CD14-positive monocyte (primary cell): Measurements from ENCODE around the gene RFX6. TPM values are rescaled to one million over a fixed set of nuclear protein-coding genes. Genes with fewer than 3 reads are reported as not detected.

Experiments used
- DNase-seq, 3 donors: peaks; one replicate each; pipeline ENCODE4 v3.0.0-alpha.2; 2011 to 2022
- H2AFZ ChIP-seq: 2 replicates; pipeline ENCODE4 v1.6.0; 2012; ENCODE audit warnings: mild to moderate bottlenecking, low read depth, low read length, inconsistent platforms; ENCODE audit not compliant: insufficient read depth, poor library complexity, severe bottlenecking
- H3K27ac ChIP-seq, 2 donors: 1 replicate in 1 of 2; 2 replicates in 1 of 2; pipeline ENCODE4 v1.5.1; 2012 to 2013; ENCODE audit warnings: low read length in 2 of 2, control low read depth in 1 of 2, inconsistent platforms in 1 of 2, low read depth in 1 of 2, mild to moderate bottlenecking in 1 of 2
- H3K27me3 ChIP-seq, 2 donors: one replicate each; pipeline versions ENCODE4 v1.6.0 to v1.6.1; 2011 to 2013; ENCODE audit warnings: low read length in 2 of 2; ENCODE audit not compliant: control insufficient read depth in 2 of 2, insufficient read depth in 2 of 2
- H3K36me3 ChIP-seq, 2 donors: replicated peaks in 1 of 2; 1 replicate in 1 of 2; 2 replicates in 1 of 2; pipeline versions ENCODE4 v1.5.1 to v1.6.1; 2012 to 2013; ENCODE audit warnings: low read length in 2 of 2, control low read depth in 1 of 2, inconsistent platforms in 1 of 2, mild to moderate bottlenecking in 1 of 2; ENCODE audit not compliant: insufficient read depth in 2 of 2, control insufficient read depth in 1 of 2
- H3K4me1 ChIP-seq, 2 donors: 1 replicate in 1 of 2; 2 replicates in 1 of 2; pipeline versions ENCODE4 v1.5.1 to v1.6.1; 2012 to 2013; ENCODE audit warnings: low read length in 2 of 2, control low read depth in 1 of 2, inconsistent platforms in 1 of 2, mild to moderate bottlenecking in 1 of 2, moderate library complexity in 1 of 2; ENCODE audit not compliant: insufficient read depth in 2 of 2, control insufficient read depth in 1 of 2
- H3K4me2 ChIP-seq: replicated peaks from 2 replicates; pipeline ENCODE3; 2012; ENCODE audit warnings: low read length, moderate library complexity, mild to moderate bottlenecking; ENCODE audit not compliant: poor library complexity, severe bottlenecking; ENCODE audit errors: extremely low read depth
- H3K4me3 ChIP-seq, 3 experiments: fragments of 200-600 bp in 1 of 3; sonication (generic) in 1 of 3; replicated peaks in 1 of 3; 1 replicate in 2 of 3; 2 replicates in 1 of 3; pipeline ENCODE4 v1.5.1; 2011 to 2013; ENCODE audit warnings: low read length in 3 of 3, mild to moderate bottlenecking in 3 of 3, control low read depth in 2 of 3, low read depth in 2 of 3, inconsistent platforms in 1 of 3, moderate library complexity in 1 of 3
- H3K79me2 ChIP-seq: 2 replicates; pipeline ENCODE4 v1.6.0; 2012; ENCODE audit warnings: mild to moderate bottlenecking, control low read depth, inconsistent platforms, low read length, moderate library complexity; ENCODE audit not compliant: insufficient read depth
- H3K9ac ChIP-seq: 2 replicates; pipeline ENCODE4 v1.6.0; 2017; ENCODE audit warnings: low read length, mild to moderate bottlenecking; ENCODE audit not compliant: insufficient read depth, poor library complexity, severe bottlenecking
- H3K9me3 ChIP-seq, 2 donors: replicated peaks in 1 of 2; 1 replicate in 1 of 2; 2 replicates in 1 of 2; pipeline versions ENCODE4 v1.5.1 to v1.6.1; 2012 to 2013; ENCODE audit warnings: low read length in 2 of 2, control low read depth in 1 of 2; ENCODE audit not compliant: control insufficient read depth in 1 of 2, insufficient read depth in 1 of 2
- H4K20me1 ChIP-seq: 2 replicates; pipeline ENCODE4 v1.6.0; 2012; ENCODE audit warnings: mild to moderate bottlenecking, low read length, control low read depth, moderate library complexity; ENCODE audit not compliant: insufficient read depth
- H3K27ac Mint-ChIP-seq, 7 donors: one replicate each; pipeline ENCODE4 v1.8.0; 2020; ENCODE audit warnings: mild to moderate bottlenecking in 7 of 7, mixed read lengths in 7 of 7, moderate library complexity in 6 of 7, inconsistent platforms in 2 of 7
- H3K27me3 Mint-ChIP-seq, 3 donors: one replicate each; pipeline ENCODE4 v1.8.0; 2021 to 2022; ENCODE audit warnings: low read depth in 3 of 3, mild to moderate bottlenecking in 3 of 3, mixed read lengths in 3 of 3, moderate library complexity in 3 of 3, inconsistent platforms in 1 of 3
- H3K36me3 Mint-ChIP-seq, 2 donors: one replicate each; pipeline ENCODE4 v1.8.0; 2020; ENCODE audit warnings: mixed read lengths in 2 of 2, inconsistent platforms in 1 of 2, mild to moderate bottlenecking in 1 of 2
- H3K4me1 Mint-ChIP-seq: one replicate; pipeline ENCODE4 v1.8.0; 2020; ENCODE audit warnings: mild to moderate bottlenecking, mixed read lengths
- H3K4me3 Mint-ChIP-seq, 2 donors: one replicate each; pipeline ENCODE4 v1.8.0; 2020; ENCODE audit warnings: mild to moderate bottlenecking in 2 of 2, mixed read lengths in 2 of 2, moderate library complexity in 1 of 2
- H3K9me3 Mint-ChIP-seq, 7 donors: one replicate each; pipeline ENCODE4 v1.8.0; 2020 to 2022; ENCODE audit warnings: mixed read lengths in 7 of 7, mild to moderate bottlenecking in 6 of 7, moderate library complexity in 6 of 7, inconsistent platforms in 2 of 7
- WGBS: methylation state at CpG from one replicate; pipeline ENCODE4 v1.1.5; 2013; ENCODE audit warnings: missing lambda C conversion rate; ENCODE audit not compliant: insufficient coverage; 5-methylcytosine and 5-hydroxymethylcytosine counted together
- intact Hi-C, 2 donors: fragments of 100-400 bp; cut with micrococcal nuclease; formaldehyde crosslinking; loops; one replicate each; pipeline versions ENCODE4 v1.15.0 to v1.15.1; 2023
- polyA plus RNA-seq, 3 donors: library from polyadenylated mRNA; depleted of rRNA in 1 of 3; unstranded in 2 of 3; stranded (reverse) in 1 of 3; fragments of 300-500 nt in 2 of 3; fragments of >200 nt in 1 of 3; fragmentation: Illumina TruSeq in 2 of 3; gene quantifications; 1 replicate in 2 of 3; 2 replicates in 1 of 3; pipeline ENCODE4 v1.2.3, GENCODE V29; 2012 to 2021
- TF ChIP-seq, protein P1 (sequence below): fragments of 200-600 bp; IDR thresholded peaks from one replicate; pipeline ENCODE4 v1.8.0; 2022; ENCODE audit warnings: antibody characterized with exemption, mild to moderate bottlenecking

RFX6 gene
- polyA plus RNA-seq, 3 donors: not detected

DNA sequence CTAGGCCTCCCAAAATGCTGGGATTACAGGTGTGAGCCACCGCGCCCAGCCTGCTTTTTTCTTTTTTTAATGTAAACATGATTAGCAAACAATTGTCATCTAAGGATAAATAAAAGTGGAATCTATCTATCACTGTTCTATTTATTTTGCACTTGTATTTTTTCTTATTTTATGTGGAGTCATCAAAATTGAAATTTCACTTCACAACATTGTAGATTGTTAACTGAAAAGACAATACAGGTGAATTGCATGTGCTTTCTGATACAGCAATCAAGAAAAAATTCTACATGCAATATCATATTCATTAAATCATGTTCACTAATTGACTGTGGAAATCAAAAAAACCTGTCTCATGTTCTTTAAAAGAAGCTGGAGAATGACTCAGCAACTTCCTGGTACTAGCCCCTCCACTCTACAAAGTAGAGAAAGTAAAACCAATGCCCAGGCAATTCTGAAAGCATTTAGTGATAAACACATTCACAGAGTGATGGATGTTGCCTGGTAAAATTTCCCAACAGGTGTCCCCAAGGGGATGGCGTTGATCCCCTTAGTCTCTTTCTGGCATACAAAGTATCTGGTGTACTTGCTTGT, 10.7 kb upstream of the RFX6 start:
- H3K4me3 Mint-ChIP-seq: no peak overlapping the region

DNA sequence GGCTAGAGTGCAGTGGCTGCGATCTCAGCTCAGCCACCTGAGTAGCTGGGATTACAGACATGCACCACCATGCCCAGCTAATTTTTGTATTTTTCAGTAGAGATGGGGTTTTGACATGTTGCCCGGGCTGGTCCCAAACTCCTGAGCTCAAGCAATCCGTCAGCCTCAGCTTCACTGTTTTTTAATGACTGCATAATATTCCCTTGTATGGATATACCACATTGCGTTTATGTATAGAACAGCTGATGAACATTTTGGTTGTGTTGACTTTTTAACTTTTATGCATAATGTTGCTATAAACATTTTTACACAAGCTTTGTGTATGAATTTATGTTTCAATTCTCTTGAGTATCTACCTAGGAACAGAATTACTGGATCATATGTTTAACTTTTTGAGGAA, 4.3 kb upstream of the RFX6 start:
- H3K27ac ChIP-seq: no peak overlapping the region
- Mint-ChIP-seq H3K9me3 (peaks cover 3 to 18% (median 9%) of the 10 kb centered on the region in 7 donors), H3K4me3 (no peak overlapping the region), H3K27ac (no peak overlapping the region), H3K4me1 (peaks cover 2% of the 10 kb centered on the region), H3K36me3 (peaks cover 3 to 4% of the 10 kb centered on the region in 2 donors), H3K27me3 (peaks cover 27 to 32% (median 27%) of the 10 kb centered on the region in 3 donors)
- no peaks in the 10 kb centered on the region for H3K36me3 ChIP-seq
- no peaks in the 10 kb centered on the region for H3K4me1 ChIP-seq
- TF ChIP-seq, protein P1, sequence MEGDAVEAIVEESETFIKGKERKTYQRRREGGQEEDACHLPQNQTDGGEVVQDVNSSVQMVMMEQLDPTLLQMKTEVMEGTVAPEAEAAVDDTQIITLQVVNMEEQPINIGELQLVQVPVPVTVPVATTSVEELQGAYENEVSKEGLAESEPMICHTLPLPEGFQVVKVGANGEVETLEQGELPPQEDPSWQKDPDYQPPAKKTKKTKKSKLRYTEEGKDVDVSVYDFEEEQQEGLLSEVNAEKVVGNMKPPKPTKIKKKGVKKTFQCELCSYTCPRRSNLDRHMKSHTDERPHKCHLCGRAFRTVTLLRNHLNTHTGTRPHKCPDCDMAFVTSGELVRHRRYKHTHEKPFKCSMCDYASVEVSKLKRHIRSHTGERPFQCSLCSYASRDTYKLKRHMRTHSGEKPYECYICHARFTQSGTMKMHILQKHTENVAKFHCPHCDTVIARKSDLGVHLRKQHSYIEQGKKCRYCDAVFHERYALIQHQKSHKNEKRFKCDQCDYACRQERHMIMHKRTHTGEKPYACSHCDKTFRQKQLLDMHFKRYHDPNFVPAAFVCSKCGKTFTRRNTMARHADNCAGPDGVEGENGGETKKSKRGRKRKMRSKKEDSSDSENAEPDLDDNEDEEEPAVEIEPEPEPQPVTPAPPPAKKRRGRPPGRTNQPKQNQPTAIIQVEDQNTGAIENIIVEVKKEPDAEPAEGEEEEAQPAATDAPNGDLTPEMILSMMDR: no peak
- no peaks in the 10 kb centered on the region for H3K79me2 ChIP-seq
- no peak overlapping the region for H3K9ac ChIP-seq
- no peak overlapping the region for H3K4me3 ChIP-seq
- H3K27me3 ChIP-seq: peaks cover 28 to 36% of the 10 kb centered on the region in 2 donors
- H3K9me3 ChIP-seq: peaks cover 3 to 16% of the 10 kb centered on the region in 2 donors
- no peak for DNase-seq
- H4K20me1 ChIP-seq: no peaks in the 10 kb centered on the region
- H3K4me2 ChIP-seq: no peak overlapping the region
- 100% methylated on average over 1 of the region's 4 CpGs for WGBS
- intact Hi-C loops: no loop called here
- H2AFZ ChIP-seq: no peak overlapping the region

More for the DNA sequence above, 10.7 kb upstream of the RFX6 start:
- DNase-seq: no peak
- Histone ChIP-seq H3K9me3 (no peaks in the 10 kb centered on the region), H3K4me3 (no peak overlapping the region), H3K79me2 (no peaks in the 10 kb centered on the region), H3K27ac (no peak overlapping the region), H2AFZ (no peak overlapping the region), H4K20me1 (no peaks in the 10 kb centered on the region), H3K36me3 (no peaks in the 10 kb centered on the region), H3K27me3 (no peaks in the 10 kb centered on the region), H3K4me1 (no peaks in the 10 kb centered on the region), H3K4me2 (no peak overlapping the region), H3K9ac (no peak overlapping the region)
- H3K9me3 Mint-ChIP-seq: peaks cover 0 to 7% (median 2%) of the 10 kb centered on the region in 7 donors
- H3K36me3 Mint-ChIP-seq: no peaks in the 10 kb centered on the region
- TF ChIP-seq, protein P1: no peak
- no CpG with 5 or more reads among the region's 3 CpGs for WGBS
- no peaks in the 10 kb centered on the region for H3K4me1 Mint-ChIP-seq
- intact Hi-C loops: no loop called here
- H3K27me3 Mint-ChIP-seq: peaks cover 0 to 2% (median 2%) of the 10 kb centered on the region in 3 donors
- no peak overlapping the region for H3K27ac Mint-ChIP-seq
